ENCODE measurements around the gene TMUB2. TPM values are rescaled to one million over a fixed set of nuclear protein-coding genes. Genes with fewer than 3 reads are reported as not detected.

TMUB2 gene
- total and polyA plus RNA-seq, 9 of the 15 experiments (the other 6 are each of a cell fraction or from before 2014, with no cell fraction given): 4.1 to 29.8 (median 16.3) TPM

GRCh38 chr17:44159519-44160210 lies 27.1 kb upstream of the TMUB2 start (continued):
- TF ChIP-seq MEIS2 (IDR thresholded peaks at IDR 0.05; ENCODE audit: partially characterized antibody) (peak; percentile 67), RHOXF2B (CRISPR knock-in tag; conservative IDR thresholded peaks at IDR 0.05) (no peak), ZNF584 (CRISPR knock-in tag; IDR thresholded peaks at IDR 0.05; ENCODE audit: low read depth) (peak; percentile 67; the same call in 1 of the 2 replicates), RNF2 (IDR thresholded peaks at IDR 0.05) (peak; percentile 41; the same call in 1 of the 2 replicates), MTA3 (IDR thresholded peaks at IDR 0.05; ENCODE audit: borderline replicate concordance) (peak; percentile 78; the same call in 1 of the 2 replicates), KLF10 (CRISPR knock-in tag; IDR thresholded peaks at IDR 0.05) (no peak), EP300 (IDR thresholded peaks at IDR 0.05; ENCODE audit: low read length) (peak; percentile 35; the same call in 1 of the 2 replicates), RAD51 (IDR thresholded peaks at IDR 0.05; ENCODE audit: borderline replicate concordance, low read depth) (peak; percentile 97), ZNF589 (CRISPR knock-in tag; IDR thresholded peaks at IDR 0.05; ENCODE audit: low read depth) (peak; percentile 70; the same call in 1 of the 2 replicates), NKRF (IDR thresholded peaks at IDR 0.05; ENCODE audit: borderline replicate concordance) (no peak), MAFF (IDR thresholded peaks at IDR 0.05; ENCODE audit: low read length) (peak; percentile 88), ZKSCAN1 (IDR thresholded peaks at IDR 0.05; ENCODE audit: low read depth, low read length) (peak; percentile 63; the same call in 1 of the 2 replicates), ELF2 (CRISPR knock-in tag; IDR thresholded peaks at IDR 0.05) (no peak), PHF8 (IDR thresholded peaks at IDR 0.05; ENCODE audit: borderline replicate concordance, low read length) (no peak), ARNT (IDR thresholded peaks at IDR 0.05) (0 out of 4 replicates have a peak, but pooled peaks of 1 of the 2 experiments have one; percentile 58), GABPB1 (CRISPR knock-in tag; IDR thresholded peaks at IDR 0.05) (peak; percentile 39; the same call in 1 of the 2 replicates), ZZZ3 (IDR thresholded peaks at IDR 0.05) (no peak), AFF1 (IDR thresholded peaks at IDR 0.05; ENCODE audit: low read depth in 1 of 2, partially characterized antibody in 2 of 2) (peak in 1 of 2 experiments; percentile 63), L3MBTL2 (IDR thresholded peaks at IDR 0.05) (peak; percentile 82), TOE1 (IDR thresholded peaks at IDR 0.05; ENCODE audit: borderline replicate concordance) (peak; percentile 96), TOE1 (CRISPR knock-in tag; IDR thresholded peaks at IDR 0.05; ENCODE audit: borderline replicate concordance, low read depth) (no peak), TFAP4 (CRISPR knock-in tag; IDR thresholded peaks at IDR 0.05; ENCODE audit: borderline replicate concordance) (peak; percentile 80), HDAC1 (IDR thresholded peaks at IDR 0.05) (peak in 1 of 2 experiments; percentile 30; a peak in 2 of 4 replicates)

All from K562 (cell line).